Cerebellar nuclear complex (tissue), 1 donor: ENCODE results near the gene SBNO2.

ENCODE experiments used
- DNase-seq, 2 experiments: peaks; one replicate each; lab custom pipeline; 2025; lab: John Stamatoyannopoulos, UW

The SBNO2 gene

GRCh38 chr19:1070931-1071791, 102.9 kb downstream of the SBNO2 start:
- DNase-seq, result no peak

DNA sequence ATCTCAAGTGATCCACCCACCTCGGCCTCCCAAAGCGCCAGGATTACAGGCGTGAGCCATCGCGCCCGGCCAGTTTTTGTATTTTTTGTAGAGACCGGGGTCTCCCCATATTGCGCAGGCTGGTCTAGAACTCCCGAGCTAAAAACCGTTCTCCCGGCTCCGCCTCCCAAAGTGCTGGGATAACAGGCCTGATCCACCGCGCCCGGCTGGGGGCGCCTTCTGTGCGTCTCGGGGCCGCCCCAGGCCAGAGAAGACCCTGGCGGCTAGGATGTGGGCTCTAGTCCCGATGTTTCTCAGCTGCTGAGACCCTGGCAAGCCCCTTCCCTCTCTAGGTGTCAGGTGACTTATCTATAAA, 103.5 kb downstream of the SBNO2 start:
- no peak for DNase-seq

DNA sequence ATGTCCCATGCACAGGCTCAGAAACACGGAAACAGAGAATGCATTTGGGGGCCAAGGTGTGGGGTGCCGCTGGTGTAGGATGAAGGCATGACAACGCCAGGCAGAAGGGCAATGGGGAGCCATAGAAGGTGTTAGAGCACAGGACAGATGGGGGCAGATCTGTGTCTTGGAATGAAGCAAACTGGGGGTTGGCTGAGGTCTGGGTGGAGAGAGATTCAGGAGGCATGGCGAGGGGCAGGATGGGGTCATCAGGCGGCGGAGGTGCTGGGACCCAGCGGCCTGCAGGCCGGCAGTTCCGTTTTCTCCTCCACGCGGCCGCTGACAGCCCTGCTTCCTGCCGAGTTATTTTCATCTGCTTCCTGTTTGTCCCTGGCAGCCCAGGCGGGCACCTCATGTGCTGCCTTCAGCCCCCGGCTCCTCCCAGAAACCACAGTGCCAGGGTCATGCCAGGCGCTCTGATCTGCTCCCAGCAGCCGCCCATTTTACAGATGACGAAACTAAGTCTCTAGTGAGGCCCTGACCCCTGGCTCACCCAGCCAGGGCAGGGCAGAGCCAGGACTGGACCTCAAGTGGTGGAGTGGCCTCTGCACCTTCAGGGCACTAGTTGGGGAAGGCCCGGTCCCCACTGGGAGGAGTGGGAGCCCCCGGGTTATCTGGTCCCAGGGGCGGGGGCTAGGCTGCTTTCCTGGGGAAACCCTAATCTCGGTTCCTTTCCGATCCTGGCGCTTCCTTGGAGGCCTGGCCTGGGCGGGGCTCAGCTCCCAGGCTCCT, 104.9 kb downstream of the SBNO2 start:
- no peak for DNase-seq

DNA sequence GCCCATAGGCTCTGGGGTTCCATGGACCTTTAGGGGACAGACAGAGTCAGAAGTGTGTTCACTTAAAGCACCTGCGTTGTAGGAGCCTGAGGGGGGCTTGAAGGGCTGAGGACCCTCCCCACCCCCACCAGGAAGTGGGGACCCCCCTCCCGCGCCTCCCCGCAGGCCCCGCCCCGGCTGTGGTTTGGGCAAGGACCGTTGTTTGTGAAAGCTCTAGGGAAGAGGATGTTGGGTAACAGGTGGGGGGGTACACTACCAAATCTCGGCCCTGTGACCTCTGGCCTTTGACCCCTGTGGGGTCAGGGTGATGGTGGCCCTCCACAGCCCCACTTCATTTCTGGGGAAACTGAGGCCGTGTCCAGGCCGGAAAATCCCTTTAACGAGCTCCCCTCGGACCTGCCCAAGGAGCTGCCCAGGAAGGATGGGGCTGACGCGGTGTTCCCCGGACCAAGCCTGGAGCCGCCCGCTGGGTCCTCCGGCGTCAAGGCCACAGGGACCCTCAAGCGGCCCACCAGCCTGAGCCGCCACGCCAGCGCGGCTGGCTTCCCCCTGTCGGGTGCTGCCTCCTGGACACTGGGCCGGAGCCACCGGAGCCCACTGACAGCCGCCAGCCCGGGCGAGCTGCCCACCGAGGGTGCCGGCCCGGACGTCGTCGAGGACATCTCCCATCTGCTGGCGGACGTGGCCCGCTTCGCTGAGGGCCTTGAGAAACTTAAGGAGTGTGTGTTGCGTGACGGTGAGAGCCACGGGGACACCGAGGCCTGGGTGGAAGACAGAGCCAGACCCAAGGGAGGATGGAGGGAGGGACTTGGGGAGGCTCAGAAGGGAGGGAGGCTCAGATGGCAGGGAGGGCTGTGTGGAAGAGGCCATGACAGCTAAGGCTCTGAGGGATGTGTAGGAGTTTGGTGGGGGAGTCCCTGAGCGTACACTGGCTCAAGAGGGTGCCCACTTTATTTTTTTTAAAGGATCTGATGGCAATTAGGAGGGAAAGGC, 105.8 kb downstream of the SBNO2 start:
- DNase-seq, result no peak

DNA sequence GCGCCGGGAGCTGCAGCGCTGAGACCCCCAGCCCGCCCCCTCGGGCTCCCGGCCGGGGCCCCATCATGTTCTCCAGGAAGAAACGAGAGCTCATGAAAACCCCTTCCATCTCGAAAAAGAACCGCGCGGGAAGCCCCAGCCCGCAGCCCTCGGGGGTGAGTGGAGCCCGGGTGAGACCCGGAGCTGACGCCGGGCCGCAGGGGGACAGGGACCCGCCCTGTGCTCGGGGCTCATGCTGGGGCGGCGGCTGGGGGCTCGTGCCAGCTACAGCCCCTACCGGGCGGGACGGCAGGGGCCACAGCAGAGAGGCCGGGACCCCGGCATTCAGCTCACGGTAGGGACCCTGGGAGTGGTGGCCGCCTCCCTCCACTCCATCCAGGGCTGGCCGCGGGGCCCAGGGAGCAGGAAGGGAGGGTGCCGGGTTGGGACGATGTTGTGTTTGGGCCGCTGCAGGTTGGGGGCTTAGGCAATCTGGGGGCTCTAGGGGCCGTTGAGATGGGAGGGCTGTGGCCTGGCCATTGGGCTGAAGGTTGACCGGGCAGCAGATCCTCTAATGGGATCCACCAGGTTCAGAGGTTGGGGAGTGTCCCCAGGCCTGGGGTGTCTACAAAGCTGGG, 106.6 kb downstream of the SBNO2 start:
- no peak for DNase-seq

DNA sequence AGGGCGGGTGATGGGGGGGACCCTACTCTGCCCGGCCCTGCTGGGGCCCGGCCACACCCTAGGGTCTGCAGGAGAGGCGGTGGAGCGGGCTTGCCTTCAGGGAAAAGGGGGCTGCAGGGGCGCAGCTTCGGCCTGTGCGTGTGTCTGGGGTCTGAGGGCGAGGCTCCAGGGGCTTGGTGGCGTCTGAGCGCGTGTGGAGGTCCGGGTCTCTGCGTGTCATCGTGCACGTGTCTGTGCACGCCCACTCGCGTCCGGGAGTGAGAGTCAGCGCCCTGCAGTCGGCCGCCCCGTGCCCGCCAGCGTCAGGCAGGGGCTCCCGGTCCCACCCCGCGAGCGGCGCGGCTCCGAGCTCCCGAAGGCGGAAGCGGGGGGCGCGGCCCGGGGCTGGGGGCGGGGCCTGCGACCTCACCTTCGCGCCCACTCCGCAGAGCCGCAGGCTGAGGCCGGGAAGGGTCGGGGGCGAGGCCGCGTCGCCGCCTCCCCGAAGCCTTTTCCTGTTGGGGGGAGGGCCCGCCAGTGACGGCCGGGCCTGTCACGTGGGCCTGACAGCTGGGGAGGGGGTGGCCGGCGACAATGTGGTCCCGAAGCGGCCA, 107.2 kb downstream of the SBNO2 start, which contains the start of gene ARHGAP45:
Gene ARHGAP45 (plus strand): TSS at position 420 of the 593 bp plus-strand sequence. CDS start 239 bp downstream, outside the sequence.
- no peak for DNase-seq

DNA sequence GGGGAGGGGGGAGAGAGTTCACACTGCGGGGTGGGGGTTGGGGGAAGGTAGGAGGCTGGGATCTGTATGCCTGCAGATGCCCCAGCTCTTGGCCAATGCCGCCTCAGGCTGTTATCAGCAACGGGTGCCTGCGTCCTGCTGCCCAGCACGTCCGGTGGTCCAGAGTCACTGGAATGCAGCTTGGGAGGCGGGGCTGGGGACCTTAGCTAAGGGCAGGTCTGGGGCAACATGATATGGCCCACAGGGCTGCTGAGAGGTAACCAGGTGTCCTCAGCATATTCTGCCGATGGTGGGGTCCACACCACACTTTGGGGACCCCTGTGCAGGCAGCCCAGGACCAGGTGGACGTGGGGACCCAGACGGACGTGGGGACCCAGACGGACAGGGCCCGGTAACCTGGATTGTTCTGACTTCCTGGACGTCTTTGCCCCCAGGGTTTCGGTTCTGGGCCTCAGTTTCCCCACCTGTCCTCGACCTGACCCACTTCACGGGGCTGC, 107.8 kb downstream of the SBNO2 start:
- DNase-seq, result no peak

DNA sequence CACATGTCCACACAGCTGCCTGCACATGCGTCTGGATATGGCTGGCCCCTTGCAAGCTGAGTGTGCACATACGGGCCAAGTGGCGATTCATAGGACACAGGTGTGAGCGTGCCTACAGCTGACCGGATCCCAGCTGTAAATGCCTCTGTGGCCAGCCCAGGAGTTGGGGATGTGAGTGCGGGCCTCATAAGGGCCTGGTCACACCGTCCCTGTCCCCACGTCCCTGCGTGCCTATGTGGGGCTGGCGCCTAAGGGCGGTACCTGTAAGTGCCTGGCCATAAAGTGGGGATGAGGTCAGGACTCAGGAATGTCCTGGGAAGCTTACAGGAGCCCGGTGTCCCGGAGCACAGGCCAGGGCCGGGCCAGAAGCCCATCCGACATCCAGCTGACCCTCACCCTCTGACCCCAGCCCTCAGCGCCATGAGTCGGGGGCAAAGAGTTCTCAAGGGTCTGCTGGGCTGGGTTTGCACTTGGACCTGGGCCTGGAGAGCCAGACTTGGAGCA, 108.4 kb downstream of the SBNO2 start:
- no peak for DNase-seq

- no peak for DNase-seq
These were observed 109.1 kb downstream of the SBNO2 start for GRCh38 chr19:1064661-1065605.

DNA sequence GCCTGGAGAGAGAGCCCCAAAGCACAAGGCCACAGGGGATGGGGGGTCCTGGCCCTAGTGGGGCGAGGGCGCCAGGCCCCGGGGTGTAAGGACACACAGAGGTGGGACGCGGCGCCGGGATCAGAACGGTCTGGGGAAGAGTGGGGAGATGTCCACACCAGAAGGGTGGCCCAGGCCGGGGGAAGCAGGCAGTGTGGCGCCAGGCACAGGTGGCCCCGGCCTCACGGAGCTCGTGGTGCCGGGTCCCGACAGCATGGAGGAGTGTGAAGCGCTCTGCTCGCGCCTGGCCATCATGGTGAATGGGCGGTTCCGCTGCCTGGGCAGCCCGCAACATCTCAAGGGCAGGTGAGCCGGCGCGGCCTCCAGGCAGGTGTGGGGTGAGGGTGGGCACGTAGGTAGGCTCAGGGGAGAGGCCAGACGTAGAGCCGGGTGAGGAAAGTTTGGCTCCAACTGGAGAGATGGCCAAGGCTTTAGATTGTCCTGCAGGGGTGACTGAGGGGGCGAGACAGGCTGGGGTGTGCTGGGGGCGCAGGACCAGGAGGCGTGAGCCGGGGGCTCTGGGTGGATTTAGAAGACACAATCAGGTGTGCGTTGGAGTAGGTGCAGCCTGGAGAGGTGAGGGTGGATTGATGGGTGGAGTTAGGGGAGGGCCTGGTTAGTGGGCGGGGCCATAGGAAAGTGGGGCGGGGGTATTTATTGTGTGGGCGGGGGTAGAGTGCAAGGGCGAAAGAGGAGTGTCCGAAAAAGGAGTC, 110.0 kb downstream of the SBNO2 start:
- no peak for DNase-seq

- no peak for DNase-seq
These were observed 110.8 kb downstream of the SBNO2 start for GRCh38 chr19:1063030-1063908.

DNA sequence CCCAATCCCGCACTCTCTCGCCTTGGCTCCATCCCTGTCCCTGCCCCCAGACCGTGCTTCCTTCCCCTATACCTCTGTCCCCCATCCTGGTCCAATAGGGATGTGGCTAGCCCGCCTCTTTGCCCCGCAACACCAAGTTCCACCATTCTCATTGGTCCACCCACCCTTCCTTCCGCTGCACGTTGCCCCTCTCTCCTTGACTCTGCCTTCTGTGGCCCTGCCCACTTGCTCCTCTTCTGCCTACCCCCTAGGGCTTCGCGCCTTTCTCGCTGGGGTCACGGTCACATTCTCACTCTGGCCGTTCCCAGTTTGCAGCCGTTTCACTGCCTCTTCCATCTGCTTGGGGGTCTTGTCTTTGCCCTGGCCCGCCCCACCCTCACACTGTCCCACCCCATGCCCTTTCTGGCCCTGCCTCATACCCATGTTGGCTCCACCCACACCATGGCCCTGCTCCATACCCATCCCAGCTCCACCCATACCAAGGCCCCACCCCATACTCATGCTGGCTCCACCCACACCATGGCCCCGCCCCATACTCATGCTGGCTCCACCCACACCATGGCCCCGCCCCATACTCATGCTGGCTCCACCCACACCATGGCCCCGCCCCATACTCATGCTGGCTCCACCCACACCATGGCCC, 111.6 kb downstream of the SBNO2 start:
- DNase-seq, result no peak

GRCh38 chr19:1061987-1062386, 112.1 kb downstream of the SBNO2 start:
- no peak for DNase-seq

DNA sequence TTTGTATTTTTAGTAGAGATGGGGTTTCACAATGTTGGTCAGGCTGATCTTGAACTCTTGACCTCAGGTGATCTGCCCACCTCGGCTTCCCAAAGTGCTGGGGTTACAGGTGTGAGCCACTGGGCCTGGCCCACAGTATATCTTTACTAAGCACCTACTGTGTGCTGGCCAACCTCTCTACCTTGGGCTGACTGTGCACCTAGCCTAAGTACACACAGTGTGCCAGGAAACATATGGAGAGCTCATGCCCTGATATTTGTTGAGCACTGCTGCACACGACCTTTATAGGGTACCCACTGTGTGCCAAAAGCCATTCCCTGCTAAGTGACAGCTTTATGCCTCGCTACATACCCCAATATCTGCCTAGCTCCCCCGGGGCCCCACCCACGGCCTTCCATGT, 113.4 kb downstream of the SBNO2 start:
- no peak for DNase-seq

DNA sequence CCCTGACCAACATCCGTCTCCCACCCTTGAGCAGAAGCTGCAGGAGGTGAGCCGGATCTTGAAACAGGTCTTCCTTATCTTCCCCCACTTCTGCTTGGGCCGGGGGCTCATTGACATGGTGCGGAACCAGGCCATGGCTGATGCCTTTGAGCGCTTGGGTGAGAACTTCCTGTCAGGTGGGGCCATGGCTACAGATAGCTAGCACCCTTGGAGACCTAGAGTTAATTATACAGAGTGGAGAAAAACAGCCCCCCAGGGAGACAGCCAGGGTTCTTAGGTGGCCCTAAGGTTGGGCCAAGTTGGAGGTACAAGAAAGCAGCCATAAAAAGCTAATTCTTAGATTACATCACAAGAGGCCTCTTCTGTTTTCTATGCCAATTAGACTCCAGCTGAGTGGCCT, 116.0 kb downstream of the SBNO2 start:
- DNase-seq, result no peak
